ENCODE results near the gene SLC22A14.

Gene SLC22A14

DNA sequence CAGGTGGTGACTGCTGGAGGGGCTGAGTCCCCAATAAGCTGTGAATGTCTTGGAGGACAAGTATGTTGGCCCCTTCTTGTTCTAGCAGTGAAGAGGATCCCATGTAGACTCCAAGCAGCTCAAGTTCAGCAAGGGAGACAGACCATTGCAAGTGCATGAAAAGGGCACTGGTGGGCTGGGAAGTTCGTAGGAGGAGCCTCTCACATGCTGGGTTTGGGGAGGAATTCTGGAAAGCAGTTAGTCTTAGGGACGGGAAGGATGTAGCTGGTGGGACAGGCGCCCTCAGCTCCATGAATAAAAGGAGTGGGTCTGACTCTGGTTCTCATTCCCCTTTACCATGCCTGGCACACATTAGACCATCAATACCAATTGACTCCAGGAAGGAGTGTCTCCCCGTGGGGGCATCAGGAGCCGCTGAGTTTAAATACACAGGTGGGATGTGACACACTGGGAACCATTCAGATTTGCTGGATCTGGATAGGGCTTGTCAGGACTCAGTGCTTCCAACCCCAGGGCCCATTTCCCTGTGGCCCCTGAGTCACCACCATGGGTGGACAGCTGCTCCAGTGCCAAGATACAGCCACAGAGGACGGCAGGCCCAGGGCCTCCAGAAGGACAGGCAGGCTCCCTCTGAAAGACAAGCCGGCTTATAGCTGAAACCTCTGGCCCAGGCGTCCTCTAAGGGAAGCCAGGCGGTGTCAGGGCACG is 63.9 kb downstream of the SLC22A14 start:
- no peak for DNase-seq (ENCODE audit: low spot score)

DNA sequence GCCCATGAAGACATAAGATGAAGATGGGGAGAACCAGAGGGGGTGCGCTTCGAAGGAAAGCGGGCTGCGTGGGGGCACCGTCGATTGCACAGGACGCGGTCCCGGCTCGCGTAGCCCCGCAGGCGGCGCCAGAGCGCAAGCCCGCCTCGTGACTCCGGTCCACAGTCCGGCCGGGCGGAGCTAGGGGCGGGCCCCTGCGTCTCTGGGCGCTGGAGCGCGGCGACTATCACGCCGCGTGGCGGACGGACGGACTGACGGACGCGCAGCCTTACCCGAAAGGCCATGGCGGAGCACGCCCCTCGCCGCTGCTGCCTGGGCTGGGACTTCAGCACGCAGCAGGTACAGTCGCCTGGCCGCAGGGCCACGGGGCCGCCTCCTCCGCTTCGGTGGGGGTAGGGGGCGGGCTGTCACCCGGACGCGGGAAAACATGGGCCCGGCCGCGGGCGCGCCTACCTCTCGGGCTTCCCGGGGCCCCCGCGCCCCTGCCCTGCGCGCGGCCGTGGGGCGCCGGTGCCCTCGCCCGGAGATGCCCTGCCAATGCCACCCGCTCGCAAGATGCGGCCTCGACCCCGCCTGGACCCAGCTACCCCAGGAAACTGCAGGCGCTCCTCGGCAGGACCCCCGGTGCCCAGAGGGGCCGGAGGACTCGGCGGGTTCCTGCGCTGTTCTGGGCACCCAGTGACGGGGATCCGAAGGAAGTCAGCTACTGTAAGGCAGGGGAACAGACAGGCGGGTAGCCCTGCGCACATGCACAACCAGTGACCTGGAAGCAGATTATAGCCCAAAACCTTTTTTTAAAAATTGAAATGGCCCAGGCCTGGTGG is 64.7 kb downstream of the SLC22A14 start, which contains the start of gene XYLB:
Gene XYLB (plus strand): TSS at position 199 of the 824 bp plus-strand sequence. CDS start 84 bp downstream, at position 283.
- DNase-seq (ENCODE audit: low spot score): peak; percentile 89

DNA sequence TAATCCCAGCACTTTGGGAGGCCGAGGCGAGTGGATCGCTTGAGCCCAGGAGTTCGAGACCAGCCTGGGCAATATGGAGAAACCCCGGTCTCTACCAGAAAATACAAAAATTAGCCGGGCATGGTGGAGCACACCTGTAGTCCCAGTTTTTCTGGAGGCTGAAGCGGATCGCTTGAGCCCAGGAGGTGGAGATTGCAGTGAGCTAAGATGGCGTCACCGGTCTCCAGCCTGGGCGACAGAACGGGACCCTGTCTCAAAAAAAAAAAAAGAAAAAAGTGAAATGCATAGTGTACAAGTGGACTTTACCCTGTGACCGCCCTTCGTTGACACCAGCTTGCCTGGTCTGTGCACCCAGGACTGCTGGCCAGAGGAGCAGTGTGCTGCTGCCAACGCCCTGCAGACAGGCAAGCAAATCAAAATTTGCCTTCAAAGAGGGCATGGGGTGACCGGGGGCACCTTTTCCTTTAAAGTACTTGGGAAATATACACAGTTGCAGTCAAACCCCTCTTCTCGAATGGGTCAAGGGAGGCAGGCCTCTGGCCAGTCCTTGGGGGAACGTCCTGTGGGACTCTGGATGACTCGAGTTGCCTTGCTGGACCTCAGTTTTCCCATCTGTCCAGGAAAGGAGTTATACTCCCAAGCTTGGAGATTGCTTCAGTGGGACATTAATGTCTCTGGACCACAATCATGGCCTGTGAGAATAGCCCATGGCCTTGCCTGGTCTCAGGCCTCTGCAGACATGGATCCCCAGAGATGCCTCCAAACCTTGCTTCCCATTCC is 65.5 kb downstream of the SLC22A14 start:
- DNase-seq (ENCODE audit: low spot score): no peak

DNA sequence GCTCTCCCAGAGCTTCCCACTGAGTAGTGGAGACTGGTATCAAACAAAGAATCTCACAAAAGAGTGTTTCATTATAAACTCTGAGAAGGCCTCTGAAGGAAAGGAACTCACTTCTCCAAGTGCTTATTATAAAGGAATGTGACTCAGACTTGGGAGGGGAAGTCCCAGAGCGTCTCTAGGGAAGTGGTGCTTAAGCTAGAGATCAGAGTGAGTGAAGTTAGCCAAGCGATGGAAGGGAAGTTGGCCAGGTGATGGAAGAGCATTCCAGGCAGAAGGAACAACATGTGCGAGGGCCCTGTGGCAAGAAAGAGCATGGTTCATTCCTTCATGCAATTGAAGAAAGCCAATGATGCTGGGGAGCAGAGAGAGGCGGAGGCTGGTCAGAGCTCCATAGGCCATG is 66.8 kb downstream of the SLC22A14 start:
- no peak for DNase-seq (ENCODE audit: low spot score)

DNA sequence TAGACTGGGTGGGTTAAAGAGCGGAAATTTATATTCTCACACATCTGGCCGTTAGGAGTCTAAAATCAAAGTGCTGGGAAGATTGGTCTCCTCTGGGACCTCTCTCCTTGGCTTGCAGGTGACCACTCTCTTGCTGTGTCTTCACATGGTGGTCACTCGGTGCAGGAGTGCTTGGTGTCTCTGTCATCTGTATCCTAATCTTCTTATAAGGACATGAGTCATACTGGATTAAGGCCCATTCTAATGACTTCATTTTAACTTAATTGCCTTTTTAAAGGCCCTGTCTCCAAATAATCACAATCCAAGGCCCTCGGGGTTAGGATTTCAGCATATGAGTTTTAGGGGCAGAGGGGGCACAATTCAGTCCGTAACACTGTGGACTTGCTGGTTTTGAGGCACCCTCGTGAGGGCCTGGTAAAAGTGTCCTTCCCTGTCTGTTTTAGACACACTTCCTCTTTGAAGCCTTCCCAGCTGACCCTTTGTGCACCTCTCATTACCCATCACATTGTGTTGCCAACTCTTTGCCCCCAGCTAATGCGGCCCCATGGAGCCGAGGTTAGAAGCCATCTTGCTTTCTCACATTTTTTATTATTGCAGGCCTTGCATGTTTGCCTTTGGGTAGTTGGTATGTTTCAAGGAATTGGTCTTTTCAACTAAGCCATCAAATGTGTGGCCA is 67.7 kb downstream of the SLC22A14 start:
- DNase-seq (ENCODE audit: low spot score): no peak

DNA sequence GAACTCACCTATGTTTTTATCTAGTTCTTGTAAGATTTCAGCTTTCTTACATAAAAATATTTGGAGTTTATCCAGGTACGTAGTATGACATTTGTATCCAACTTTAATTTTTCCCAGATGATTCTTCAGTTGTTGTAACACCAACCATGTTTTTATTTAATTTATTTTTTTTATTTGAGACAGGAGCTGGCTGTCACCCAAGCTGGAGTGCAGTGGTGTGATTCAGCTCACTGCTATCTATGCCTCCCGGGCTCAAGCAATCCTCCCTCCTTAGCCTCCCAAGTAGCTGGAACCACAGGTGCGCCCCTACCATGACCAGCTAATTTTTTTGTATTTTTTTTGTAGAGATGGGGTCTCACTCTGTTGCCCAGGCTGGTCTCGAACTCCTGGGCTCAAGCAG is 71.1 kb downstream of the SLC22A14 start:
- no peak for DNase-seq (ENCODE audit: low spot score)

DNA sequence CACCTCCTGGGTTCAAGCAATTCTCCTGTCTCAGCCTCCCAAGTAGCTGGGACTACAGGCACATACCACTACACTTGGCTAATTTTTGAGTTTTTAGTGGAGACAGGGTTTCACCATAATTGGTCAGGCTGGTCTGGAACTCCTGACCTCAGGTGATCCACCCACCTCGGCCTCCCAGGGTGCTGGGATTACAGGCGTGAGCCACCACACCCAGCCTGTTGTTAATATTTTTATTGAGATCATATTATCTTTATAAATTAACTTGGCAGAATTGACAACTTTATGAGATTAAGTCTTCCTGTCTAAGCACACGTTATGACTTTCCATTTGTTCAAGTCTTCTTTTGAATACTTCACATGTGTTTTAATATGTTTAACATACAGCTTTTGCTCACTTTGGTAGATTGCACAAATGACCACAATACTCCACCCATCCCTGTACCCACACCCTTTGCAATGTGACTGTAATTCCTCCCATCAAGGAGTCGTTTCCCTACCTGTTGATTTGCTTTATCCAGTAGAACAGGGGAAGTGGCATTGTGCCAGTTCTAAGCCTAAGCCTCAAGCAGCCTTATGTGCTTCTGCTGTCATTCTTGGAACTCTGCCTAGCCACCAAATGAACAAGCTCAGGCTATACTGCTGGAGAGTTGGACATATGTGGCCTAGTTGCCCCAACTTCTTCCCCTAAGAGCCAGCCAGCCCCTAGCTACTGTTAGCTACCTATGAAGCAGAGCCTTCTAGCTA is 72.7 kb downstream of the SLC22A14 start:
- no peak for DNase-seq (ENCODE audit: low spot score)

DNA sequence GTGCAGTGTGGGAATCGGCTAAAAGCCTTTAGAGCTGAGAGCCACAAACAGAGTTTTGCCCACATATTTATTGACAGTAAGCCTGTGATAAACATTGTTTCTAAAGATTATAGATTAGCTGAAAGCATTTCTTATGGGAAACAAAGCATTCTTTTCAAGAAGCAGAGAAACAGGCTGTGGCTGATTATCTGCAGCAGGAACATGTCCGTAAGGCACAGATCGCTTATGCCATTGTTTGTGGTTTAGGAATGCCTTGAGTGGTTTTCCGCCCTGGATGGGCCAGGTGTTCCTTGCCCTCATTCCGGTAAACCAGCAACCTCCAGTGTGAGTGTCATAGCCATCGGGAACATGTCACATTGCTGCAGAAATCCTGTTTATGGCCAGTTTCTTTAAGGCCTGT is 76.9 kb downstream of the SLC22A14 start:
- peak; percentile 12 for DNase-seq (ENCODE audit: low spot score)

DNA sequence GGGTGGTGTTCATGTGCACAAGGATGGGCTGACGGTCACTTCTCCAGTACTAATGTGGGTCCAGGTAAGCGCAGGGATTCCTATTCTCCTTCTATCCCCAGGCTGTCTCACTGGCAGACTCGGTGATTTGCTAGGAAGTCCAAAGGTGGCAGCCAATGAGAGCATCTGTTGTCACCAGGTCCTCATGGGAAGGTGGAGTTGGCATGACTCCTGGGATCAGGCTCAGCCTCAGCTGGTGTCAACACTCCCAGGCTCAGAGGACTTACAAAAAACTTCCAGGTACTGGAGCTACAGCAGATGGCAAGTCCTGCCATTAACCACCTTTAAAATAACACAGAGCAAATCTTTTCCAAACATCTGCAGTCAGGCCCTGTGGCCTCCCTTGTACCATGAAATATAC is 78.3 kb downstream of the SLC22A14 start:
- DNase-seq (ENCODE audit: low spot score): no peak

DNA sequence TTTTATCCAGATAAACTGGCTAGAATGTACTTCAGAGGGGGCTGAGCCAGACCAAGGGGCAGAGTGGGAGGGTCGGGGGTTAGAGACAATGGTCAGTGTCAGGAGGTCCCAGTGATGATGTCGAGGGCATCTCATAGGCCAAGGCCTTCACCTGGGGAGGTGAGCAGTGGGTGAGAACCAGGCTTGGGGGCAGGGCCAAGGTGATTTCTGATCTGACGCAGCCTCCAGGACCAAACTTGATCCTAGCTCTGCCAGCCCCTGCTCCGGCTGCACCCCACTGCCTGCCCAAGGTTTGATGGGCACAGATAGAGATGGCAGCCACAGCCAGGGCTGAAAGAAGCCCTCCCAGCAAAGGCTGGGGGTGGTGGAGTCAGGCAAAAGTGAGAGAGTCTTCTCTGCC is 79.4 kb downstream of the SLC22A14 start:
- DNase-seq (ENCODE audit: low spot score): no peak

DNA sequence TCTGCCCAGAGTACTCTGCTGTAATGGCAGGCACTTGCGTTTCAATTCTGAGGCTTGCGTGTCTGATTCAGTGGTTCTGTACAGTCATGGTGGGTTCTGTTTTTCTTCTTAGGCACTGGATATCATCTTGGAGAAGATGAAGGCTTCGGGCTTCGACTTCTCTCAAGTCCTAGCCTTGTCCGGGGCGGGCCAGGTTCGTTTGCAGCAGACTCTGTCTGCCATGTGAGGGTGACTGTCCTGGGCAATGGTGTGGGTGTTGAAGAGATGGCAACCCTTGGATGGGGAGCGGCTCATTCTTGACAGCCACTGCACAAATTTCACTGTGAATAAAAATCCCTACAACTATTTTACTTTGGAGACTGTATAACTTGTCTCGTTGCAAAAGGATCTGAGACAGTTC is 80.7 kb downstream of the SLC22A14 start:
- no peak for DNase-seq (ENCODE audit: low spot score)

DNA sequence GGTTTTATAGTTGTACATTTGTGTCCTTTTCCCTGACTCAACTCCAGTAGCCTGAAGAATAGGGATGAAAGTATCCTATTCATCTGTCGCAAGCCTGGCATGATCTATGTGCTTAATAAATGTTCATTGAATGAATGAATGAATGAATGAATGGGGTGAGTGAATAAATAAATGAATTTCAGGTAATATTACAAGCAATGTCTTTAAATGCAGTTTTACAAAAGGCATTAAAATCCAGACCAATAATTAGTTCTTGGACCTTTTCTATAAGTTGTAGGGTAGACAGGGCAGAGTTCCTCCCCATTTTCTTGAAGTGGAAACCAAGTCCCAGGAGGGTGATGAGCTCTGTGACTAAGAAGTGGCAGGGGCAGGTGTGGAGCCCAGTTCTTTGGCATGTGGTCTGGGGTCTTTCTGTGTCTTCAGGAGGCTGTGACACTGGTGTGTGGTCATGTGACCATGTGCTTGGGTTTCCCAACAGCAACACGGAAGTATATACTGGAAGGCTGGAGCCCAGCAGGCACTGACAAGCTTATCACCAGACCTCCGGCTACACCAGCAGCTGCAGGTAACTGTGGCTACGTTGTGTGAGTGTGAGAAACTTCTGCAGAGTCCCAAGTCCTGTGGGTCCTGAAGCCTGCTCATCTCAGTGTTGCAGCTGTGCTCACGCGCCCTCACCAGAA is 82.8 kb downstream of the SLC22A14 start:
- no peak for DNase-seq (ENCODE audit: low spot score)

DNA sequence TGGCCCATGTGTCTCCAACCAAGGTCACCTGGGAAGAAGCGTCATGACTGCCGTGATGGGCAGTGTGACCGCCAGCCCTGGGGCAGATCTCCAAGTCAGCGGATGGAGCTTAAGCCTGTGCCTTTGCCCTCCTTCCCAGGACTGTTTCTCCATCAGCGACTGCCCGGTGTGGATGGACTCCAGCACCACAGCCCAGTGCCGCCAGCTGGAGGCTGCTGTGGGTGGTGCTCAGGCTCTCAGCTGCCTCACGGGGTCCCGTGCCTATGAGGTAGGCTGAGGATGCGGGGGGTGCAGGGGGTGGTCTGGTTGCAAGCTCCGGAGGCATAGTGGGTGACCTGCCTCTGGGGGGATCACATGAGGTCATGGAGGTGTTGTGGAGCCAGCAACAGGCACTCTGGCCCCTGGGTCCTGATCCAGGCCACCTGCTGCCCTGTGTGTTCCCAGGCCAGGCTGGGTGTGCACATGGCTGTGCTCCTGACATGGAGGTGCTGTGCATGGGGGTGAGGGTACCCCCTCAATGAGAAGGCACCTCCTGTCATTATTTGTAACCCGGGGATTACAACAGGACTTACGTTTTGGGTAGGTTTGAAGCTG is 83.5 kb downstream of the SLC22A14 start:
- no peak for DNase-seq (ENCODE audit: low spot score)

DNA sequence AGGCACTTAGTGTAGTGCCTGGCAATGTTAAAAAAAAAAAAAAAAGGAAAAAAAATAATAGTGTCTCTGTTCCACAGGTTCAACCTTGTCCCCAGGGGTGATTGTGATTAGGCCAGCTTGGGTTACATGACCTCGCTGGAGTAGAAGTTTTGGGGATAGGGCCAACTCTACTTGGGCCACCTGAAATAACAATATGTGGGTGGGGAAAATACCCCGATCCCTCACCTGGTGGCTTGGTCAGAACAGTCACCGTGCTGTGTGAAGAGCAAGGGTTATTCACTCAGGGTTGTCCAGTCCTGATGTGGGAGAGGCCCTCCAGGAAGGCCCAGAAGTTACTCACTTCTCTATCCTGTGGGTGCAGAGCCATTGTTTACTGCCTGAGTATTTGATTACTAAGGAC is 84.0 kb downstream of the SLC22A14 start:
- DNase-seq (ENCODE audit: low spot score): no peak

DNA sequence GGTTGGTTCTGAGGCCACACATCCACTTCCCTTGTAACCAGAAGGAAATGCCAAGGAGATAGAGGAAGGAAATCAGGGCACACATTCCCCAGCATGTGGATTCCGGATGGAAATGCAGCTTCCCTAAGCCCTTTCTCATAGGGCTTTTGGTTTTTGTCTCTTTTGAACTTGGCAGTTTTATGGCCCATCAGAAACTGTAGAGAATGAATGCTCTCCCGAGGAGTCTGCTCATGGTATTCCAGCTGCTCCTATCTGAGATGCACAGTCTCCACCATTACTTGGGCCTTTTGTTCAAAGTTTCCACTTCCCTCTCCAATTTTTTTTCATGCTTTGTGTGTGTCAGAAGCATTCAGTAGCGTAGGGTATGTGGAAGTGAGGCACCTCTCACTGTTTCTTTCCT is 85.7 kb downstream of the SLC22A14 start:
- DNase-seq (ENCODE audit: low spot score): no peak
